Adrenal gland (tissue), 12 donors: ENCODE measurements around the gene CACNA1F. TPM values are rescaled to one million over a fixed set of nuclear protein-coding genes. Genes with fewer than 3 reads are reported as not detected.

Source experiments
- DNase-seq, 7 donors: peaks; one replicate each; pipeline ENCODE4 v3.0.0-alpha.2; 2019 to 2020
- H3K27ac ChIP-seq, 5 donors: fragments of 200-600 bp; sonication (generic) in 4 of 5; 1 replicate in 3 of 5; 2 replicates in 2 of 5; pipeline versions ENCODE4 v1.5.1 to v1.8.0; 2016 to 2020; ENCODE audit warnings: mild to moderate bottlenecking in 1 of 5
- H3K27me3 ChIP-seq: fragments of 200-600 bp; 2 replicates; pipeline ENCODE4 v1.8.0; 2021
- H3K36me3 ChIP-seq, 2 donors: fragments of 200-600 bp; replicated peaks in 1 of 2; 1 replicate in 1 of 2; 2 replicates in 1 of 2; pipeline versions ENCODE4 v1.5.1 to v1.8.0; 2018 to 2022
- H3K4me1 ChIP-seq, 2 donors: fragments of 200-600 bp; replicated peaks in 1 of 2; 1 replicate in 1 of 2; 2 replicates in 1 of 2; pipeline versions ENCODE4 v1.5.1 to v1.8.0; 2018 to 2021
- H3K4me3 ChIP-seq, 4 donors: fragments of 200-600 bp; sonication (generic) in 3 of 4; one replicate each; pipeline ENCODE4 v1.5.1; 2016 to 2018
- H3K9me3 ChIP-seq, 3 donors: fragments of 200-600 bp; sonication (generic) in 1 of 3; replicated peaks in 1 of 3; 1 replicate in 2 of 3; 2 replicates in 1 of 3; pipeline versions ENCODE4 v1.5.1 to v1.8.0; 2016 to 2021
- CTCF ChIP-seq, 6 experiments: fragments of 450-650 bp in 4 of 6; fragments of 200-600 bp in 2 of 6; sonication (generic) in 1 of 6; IDR thresholded peaks; 1 replicate in 5 of 6; 2 replicates in 1 of 6; pipeline versions ENCODE4 v1.5.1 to v1.8.0; 2016 to 2021; ENCODE audit warnings: antibody characterized with exemption in 6 of 6, mild to moderate bottlenecking in 2 of 6, moderate library complexity in 1 of 6
- POLR2A ChIP-seq, 2 donors: fragments of 450-650 bp; IDR thresholded peaks; one replicate each; pipeline ENCODE4 v1.6.1; 2017; ENCODE audit warnings: antibody characterized with exemption in 2 of 2, mild to moderate bottlenecking in 2 of 2, moderate library complexity in 1 of 2
- WGBS, 4 donors: extraction: QIAGEN DNeasy Blood & Tissue Kit in 2 of 4; methylation state at CpG; one replicate each; pipeline versions ENCODE4 v1.1.5 to v1.1.7; 2013 to 2017; 5-methylcytosine and 5-hydroxymethylcytosine counted together
- intact Hi-C, 2 donors: fragments of 100-400 bp; cut with DNase I; formaldehyde crosslinking; loops; one replicate each; pipeline versions ENCODE4 v1.14.1 to v1.15.0; 2022 to 2023
- polyA plus RNA-seq, 3 donors: library from polyadenylated mRNA; stranded (reverse); fragments of 200-250 nt in 2 of 3; fragments of 350-450 nt in 1 of 3; fragmentation: Illumina TruSeq in 1 of 3; extraction: RNeasy Lipid Tissue Mini Kit (QIAGEN cat#74804) in 1 of 3; gene quantifications; one replicate each; pipeline ENCODE4 v1.2.3, GENCODE V29; 2013 to 2014
- total RNA-seq, 9 donors: library from RNA; depleted of rRNA in 4 of 9; stranded (reverse); fragments of >200 nt in 4 of 9; fragments of 120-200 nt in 1 of 9; fragmentation: NEBNext Ultra II Directional in 1 of 9; extraction: Animal tissue kit (Norgen Biotek cat#: 25700) in 1 of 9; gene quantifications; one replicate each; pipeline versions ENCODE4 v1.1.0 to v1.2.4, GENCODE V29; 2013 to 2023
- donor health status: healthy with polysubstance abuse.
- donor health status: Bipolar disorder and iron deficiency.
- donor health status: DM: yes; HTN: yes; CAD: no.
- donor health status: DM: no; HTN: no; CAD: no.
- donor health status: DM: no; HTN: no; CAD: no.
- donor health status: DM: yes; HTN: yes; CAD: no.

Gene CACNA1F
- total and polyA plus RNA-seq, 12 donors = 0.13 to 0.24 (median 0.17) TPM; not detected in 7

DNA sequence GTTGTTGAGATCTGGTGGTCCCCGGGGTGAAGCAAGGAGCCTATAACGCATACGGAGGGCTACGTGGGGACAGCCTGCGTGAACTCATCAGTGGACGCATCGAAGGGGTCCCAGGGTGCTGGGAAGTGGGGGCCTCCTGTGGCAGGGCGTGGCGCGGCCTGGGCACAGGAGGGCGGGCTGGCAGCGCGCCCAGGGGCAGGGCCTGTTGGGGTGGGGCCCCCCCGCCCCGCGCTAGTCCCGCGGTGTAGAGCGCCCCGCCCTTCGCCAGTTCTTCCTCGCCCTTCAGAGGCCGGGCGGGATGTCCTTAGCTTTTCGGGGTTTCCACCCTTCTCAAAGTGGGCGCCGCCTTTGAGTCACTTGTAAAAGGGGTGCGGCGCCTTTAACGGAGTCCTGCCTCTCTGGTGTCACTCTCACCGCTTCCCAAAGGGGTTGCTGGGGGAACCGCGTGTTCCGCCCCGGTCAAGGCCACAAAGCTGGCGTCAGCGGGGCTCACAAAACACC, 60.8 kb downstream of the CACNA1F start:
- peaks cover 14 to 18% of the 10 kb centered on the region in 2 donors for H3K4me1 ChIP-seq
- peaks cover 0 to 12% of the 10 kb centered on the region in 2 donors for H3K36me3 ChIP-seq
- peak in 1 of 2 donors; percentile 35 for TF ChIP-seq POLR2A (IDR thresholded peaks at IDR 0.05)
- TF ChIP-seq CTCF (IDR thresholded peaks at IDR 0.05) = no peak
- H3K27me3 ChIP-seq = no peaks in the 10 kb centered on the region
- H3K9me3 ChIP-seq = no peaks in the 10 kb centered on the region
- intact Hi-C loops = no loop called here
- DNase-seq = peak; percentile 75 to 89 (median 82)
- peak overlapping the region; percentile 69 to 89 (median 76) for H3K27ac ChIP-seq
- WGBS, 4 donors = 1 to 57% (median 35%) methylated on average over 15 to 36 of the region's 37 CpGs; no CpG with 5 or more reads in 1 of the 4 donors
- H3K4me3 ChIP-seq = peak overlapping the region in 3 of 4 donors; percentile 30 to 67 (median 40)

GRCh38 chrX:49171752-49172279, 61.3 kb downstream of the CACNA1F start, which contains the start of gene PLP2:
Gene PLP2, plus strand, starts transcription at chrX:49171898. Its CDS starts 103 bp downstream, at chrX:49172001.
- peak in 6 of 7 donors; percentile 57 to 71 (median 60) for DNase-seq
- Histone ChIP-seq H3K4me3 (peak within 1 kb of the TSS in 3 of 4 donors; percentile 30 to 67 (median 40)), H3K27me3 (no peaks in the 10 kb centered on the region), H3K27ac (peak within 1 kb of the TSS; percentile 69 to 89 (median 76)), H3K9me3 (no peaks in the 10 kb centered on the region), H3K4me1 (peaks cover 14 to 17% of the 10 kb centered on the region in 2 donors), H3K36me3 (peaks cover 0 to 12% of the 10 kb centered on the region in 2 donors)
- TF ChIP-seq CTCF (IDR thresholded peaks at IDR 0.05) = no peak
- peak in 1 of 2 donors; percentile 68 for TF ChIP-seq POLR2A (IDR thresholded peaks at IDR 0.05)
- intact Hi-C loops = no loop called here
- 0 to 58% (median 23%) methylated on average over 10 to 46 of the region's 46 CpGs for WGBS, 4 donors

DNA sequence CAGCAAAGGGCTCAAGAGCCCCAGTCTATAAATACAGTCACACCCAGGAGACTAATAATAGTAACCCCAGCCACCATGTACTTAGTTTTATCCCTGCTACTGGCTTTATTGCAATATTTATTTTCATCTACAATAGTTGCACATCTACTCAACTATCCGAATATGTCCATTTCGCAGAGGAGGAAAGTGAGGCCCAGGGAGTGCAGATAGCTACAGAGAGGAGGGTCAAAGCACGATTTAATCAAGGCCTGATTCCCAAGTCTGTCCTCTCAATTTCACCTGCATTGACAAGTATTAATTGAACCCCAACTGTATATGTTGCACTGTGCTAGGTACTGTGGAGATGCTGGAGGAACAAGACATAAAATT, 65.4 kb downstream of the CACNA1F start:
- Histone ChIP-seq H3K9me3 (no peaks in the 10 kb centered on the region), H3K36me3 (no peaks in the 10 kb centered on the region), H3K27ac (peak overlapping the region; percentile 86 to 92 (median 90)), H3K27me3 (no peaks in the 10 kb centered on the region), H3K4me3 (peak overlapping the region in 1 of 4 donors; percentile 38), H3K4me1 (peaks cover 6 to 7% of the 10 kb centered on the region in 2 donors)
- no peak for DNase-seq
- 52 to 71% (median 63%) methylated on average over 3 of the region's 3 CpGs for whole genome bisulfite sequencing, 4 donors
- TF ChIP-seq POLR2A (IDR thresholded peaks at IDR 0.05) (no peak), CTCF (IDR thresholded peaks at IDR 0.05) (no peak)
- intact Hi-C loops = no loop called here

DNA sequence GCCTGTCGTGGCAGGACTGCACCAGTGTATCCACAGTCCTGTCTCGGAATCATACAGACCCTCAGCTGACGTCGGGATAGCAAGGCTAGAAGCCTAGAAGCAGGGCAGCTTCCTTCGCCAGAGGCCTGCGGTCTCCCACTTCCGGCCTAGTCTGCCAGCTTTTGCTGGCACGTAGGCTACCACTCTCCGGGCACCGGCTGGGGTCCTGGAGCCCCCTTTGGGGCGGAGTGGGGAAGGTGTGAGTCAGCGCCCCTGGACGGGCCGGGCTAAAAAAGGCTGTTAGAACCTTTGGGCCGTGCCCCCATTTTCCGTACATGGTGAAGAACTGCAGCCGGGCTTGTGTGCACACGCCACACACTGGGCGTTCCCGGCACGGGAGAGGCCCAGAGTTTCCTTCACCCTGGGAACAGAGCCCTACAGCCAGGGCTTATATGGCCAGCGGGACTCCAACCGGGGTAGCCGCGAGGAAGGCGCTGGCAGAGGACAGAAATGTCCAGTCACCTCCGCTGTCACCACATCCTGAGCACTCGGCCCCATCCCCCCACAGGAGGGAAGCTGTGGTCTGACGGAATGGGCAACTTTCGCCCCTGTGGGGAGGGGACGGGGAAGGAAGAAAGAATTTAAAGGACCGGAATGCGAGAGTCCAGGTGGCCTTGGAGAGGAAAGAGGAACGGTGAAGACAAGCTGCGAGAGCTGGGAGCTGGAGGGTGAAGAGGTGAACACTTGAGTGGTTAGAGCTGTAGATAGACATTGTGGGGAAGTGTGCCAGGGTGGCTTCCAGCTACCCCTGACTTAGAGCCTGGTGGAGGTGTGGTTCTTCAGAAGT, 66.0 kb downstream of the CACNA1F start:
- Histone ChIP-seq H3K27ac (peak overlapping the region; percentile 86 to 92 (median 90)), H3K4me3 (peak overlapping the region in 1 of 4 donors; percentile 38), H3K4me1 (peaks cover 6% of the 10 kb centered on the region in 2 donors), H3K9me3 (no peaks in the 10 kb centered on the region), H3K27me3 (no peaks in the 10 kb centered on the region), H3K36me3 (no peaks in the 10 kb centered on the region)
- peak in 1 of 2 donors; percentile 53 for TF ChIP-seq POLR2A (IDR thresholded peaks at IDR 0.05)
- no peak for TF ChIP-seq CTCF (IDR thresholded peaks at IDR 0.05)
- WGBS, 4 donors = 2 to 52% (median 24%) methylated on average over 13 to 35 of the region's 35 CpGs
- peak; percentile 50 to 78 (median 72) for DNase-seq
- intact Hi-C loops = no loop called here
